Nucleus accumbens (tissue), 56 donors: ENCODE results near the gene NXPE1.
"Not testable (repeated sequence)": the region's sequence is repeated elsewhere in the genome, so short reads cannot be mapped to it uniquely, and the experiment has no call there.

ENCODE experiments used
- DNase-seq, 56 donors: peaks; one replicate each; lab custom pipeline; 2025; lab: John Stamatoyannopoulos, UW

The NXPE1 gene

GRCh38 chr11:114559425-114560310, at the start of gene NXPE1:
Gene NXPE1, minus strand, starts transcription at chr11:114559881. Its CDS starts 8,680 bp downstream, at chr11:114551201.
- DNase-seq = no peak

GRCh38 chr11:114609429-114609828, 49.7 kb upstream of the NXPE1 start:
- no peak for DNase-seq

GRCh38 chr11:114608605-114609004, 48.9 kb upstream of the NXPE1 start:
- DNase-seq = not testable (repeated sequence)

- DNase-seq = no peak
Observed at GRCh38 chr11:114607753-114608459, 48.2 kb upstream of the NXPE1 start.

GRCh38 chr11:114606802-114607075, 47.1 kb upstream of the NXPE1 start:
- DNase-seq = not testable (repeated sequence)

- no peak for DNase-seq
Observed at GRCh38 chr11:114606003-114606801, 46.5 kb upstream of the NXPE1 start.

GRCh38 chr11:114605370-114605769, 45.7 kb upstream of the NXPE1 start:
- no peak for DNase-seq

GRCh38 chr11:114604886-114605285, 45.2 kb upstream of the NXPE1 start:
- DNase-seq = no peak

- DNase-seq = no peak
Observed at GRCh38 chr11:114604179-114604813, 44.6 kb upstream of the NXPE1 start.

- DNase-seq = not testable (repeated sequence)
Observed at GRCh38 chr11:114603151-114603550, 43.5 kb upstream of the NXPE1 start.

GRCh38 chr11:114598461-114598860, 38.8 kb upstream of the NXPE1 start:
- no peak for DNase-seq

GRCh38 chr11:114596175-114596919, 36.7 kb upstream of the NXPE1 start:
- DNase-seq = no peak

- no peak for DNase-seq
Observed at GRCh38 chr11:114595571-114595970, 35.9 kb upstream of the NXPE1 start, which contains the start of gene NXPE4. Gene NXPE4, minus strand, starts transcription at chr11:114595786. Its CDS starts 1,027 bp downstream, at chr11:114594759.

GRCh38 chr11:114594703-114595102, 35.0 kb upstream of the NXPE1 start:
- no peak for DNase-seq

GRCh38 chr11:114587398-114587953, 27.8 kb upstream of the NXPE1 start:
- no peak for DNase-seq

GRCh38 chr11:114586797-114587196, 27.1 kb upstream of the NXPE1 start:
- DNase-seq = no peak

GRCh38 chr11:114571712-114572111, 12.0 kb upstream of the NXPE1 start:
- no peak for DNase-seq

- no peak for DNase-seq
Observed at GRCh38 chr11:114569801-114570200, 10.1 kb upstream of the NXPE1 start.

- DNase-seq = no peak
Observed at GRCh38 chr11:114566276-114566675, 6.6 kb upstream of the NXPE1 start.
